HG03565 (cell line): ENCODE data around the gene PNMA6F.

Experiments used
- ATAC-seq: cut with Tn5 transposase; IDR thresholded peaks from one replicate; pipeline ENCODE4 v1.9.1; 2021; ENCODE audit warnings: mild to moderate bottlenecking, moderate library complexity; ENCODE audit not compliant: unreplicated experiment

Gene PNMA6F

DNA sequence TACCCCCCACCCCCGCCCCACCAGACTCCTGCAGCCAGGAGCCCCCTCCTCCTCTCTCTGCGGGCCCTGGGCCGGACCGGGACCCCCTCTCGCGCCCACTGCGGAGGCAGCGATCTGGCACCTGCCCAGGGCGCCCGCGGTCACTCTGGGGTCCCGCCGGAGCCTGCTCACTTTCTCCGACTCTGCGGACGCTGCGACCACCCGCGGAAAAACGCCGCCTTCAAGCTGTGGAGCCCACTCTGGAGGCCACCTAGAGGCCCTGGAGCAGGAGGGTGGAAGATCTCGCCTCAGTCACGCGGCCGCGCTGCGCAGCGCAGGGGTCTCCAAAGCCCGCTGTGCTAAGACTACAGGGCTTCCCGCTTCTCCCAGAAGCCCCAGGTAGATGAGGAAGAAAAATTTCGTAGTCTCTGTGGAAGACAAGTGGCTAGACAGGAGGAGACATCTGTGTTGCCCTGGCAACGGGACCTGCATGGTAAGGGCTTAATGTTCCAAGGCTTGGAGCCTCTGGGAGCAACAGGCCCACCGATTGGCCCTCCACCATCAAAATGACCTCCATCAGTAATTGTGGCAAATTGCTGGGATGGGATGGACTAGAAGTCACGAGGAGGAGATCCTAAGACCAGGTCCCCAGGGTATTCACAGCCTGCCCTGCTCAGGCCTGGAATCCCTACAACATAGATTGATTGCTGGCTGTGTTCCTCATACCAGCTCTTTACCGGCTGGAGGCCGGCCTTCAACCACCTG, at the start of gene PNMA6F:
Gene PNMA6F (minus strand): TSS at position 387 of the 744 bp plus-strand sequence. CDS start 1,093 bp downstream, outside the sequence.
- ATAC-seq = no peak

DNA sequence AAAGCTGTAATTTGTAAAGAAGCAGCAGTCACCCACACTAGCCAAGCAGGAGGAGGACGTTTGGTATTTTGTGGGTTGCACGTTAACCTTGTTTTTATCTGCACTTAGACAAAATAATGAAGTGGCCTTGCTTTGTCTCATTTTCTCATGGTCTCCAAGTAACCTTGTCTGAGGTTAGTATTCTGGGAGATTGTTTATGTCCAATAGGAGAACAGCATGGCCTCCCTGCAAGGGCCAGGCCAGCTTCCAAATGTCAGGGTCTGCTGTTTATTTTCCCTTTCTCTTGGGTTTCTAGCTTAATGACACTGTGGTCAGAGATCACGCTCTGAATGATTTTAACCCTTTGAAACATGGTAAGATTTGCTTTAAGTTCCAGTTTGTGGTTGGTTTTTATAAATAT, 49.7 kb upstream of the PNMA6F start:
- ATAC-seq = no peak

GRCh38 chrX:153370293-153371055, 48.9 kb upstream of the PNMA6F start:
- no peak for ATAC-seq

DNA sequence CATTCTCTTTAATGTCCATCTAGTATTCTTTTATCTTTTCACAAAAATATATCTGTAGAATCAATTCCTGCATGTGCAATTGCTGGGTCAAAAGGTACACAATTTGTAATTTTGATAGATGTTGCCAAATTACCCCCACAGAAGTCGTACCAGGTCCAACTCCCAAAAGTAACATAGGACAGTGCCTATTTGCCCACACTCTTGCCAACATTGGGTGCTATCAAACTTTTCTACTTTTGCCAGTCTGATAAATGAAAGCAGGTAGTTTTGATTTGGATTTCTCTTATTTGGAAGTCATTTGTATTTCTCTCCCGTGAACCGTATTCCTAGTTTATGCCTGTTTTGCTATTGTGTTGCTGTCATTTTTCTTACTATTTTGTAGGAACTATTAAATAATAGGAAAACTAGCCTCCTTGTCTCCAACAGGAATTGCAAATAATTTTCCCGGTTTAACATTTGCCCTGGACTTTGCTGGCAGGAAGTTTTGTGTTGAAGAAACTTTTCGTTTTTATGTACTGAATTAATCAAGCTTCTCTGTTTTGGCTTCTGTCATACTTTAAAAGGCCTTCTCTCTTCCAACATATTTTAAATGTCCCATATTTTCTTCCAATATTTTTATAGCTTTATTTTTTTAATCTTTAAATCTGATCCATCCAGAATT, 45.4 kb upstream of the PNMA6F start:
- no peak for ATAC-seq

DNA sequence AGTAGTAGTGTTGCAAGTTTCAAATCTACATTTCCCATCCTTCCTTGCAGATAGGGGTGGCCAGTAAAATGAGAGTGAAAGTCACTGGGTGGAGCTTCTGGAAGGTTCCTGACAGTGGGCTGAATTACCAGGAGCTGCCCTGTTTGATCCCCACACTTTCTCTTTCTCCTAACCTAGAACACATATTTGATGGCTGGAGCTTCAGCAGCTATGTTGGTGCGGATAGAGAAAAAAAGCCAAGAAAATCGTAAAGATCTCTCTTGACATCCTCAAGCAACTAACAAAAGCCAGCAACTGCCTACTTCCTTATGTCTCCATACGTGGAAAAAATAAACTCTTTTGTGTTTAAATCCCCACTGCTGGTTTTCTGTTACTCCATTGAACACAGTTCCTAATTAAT, 44.6 kb upstream of the PNMA6F start:
- ATAC-seq = no peak

- ATAC-seq = no peak
Observed at GRCh38 chrX:153365670-153366069, 44.1 kb upstream of the PNMA6F start.

DNA sequence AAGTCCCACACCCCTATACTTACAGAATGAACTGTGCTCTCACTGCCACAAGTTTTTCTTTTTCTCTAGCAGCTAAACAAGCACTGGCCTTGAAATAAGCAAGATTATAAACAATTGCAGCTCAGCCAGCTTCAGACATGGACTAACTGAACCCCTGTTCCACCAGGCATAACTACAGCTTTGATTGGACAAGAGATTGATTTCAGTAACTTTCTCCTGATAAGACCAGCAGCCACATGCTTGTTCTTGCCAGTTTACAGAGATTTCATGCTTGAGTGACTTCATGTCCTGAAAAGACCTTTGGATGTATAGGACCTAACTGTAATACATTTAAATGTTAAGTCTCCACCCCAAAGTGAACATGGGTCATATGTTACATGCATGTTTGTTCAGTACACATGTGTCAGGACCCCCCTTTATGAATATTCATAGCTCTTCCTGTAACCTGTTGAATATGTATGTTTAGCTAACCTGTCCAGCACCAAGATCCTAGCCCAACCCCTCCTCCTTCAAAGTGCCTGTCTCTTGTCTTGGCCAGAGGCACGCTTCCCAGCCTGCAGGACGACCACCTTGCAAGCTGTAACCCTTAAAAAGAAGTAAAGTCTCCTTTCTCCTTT, 40.3 kb upstream of the PNMA6F start:
- ATAC-seq = no peak

DNA sequence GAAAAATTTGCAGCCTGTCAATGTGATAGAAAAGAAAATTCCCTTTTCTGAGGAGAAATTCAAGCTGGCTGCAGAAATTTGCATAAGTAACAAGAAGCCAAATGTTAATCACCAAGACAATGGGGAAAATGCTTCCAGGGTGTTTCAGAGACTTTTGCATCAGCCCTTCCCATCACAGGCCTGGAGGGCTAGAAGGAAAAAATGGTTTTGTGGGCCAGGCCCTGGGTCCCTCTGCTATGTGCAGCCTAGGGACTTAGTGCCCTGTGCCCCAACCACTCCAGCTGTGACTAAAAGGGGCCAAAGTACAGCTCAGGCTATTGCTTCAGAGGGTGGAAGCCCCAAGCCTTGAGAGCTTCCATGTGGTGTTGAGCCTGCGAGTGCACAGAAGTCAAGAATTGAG, 36.3 kb upstream of the PNMA6F start:
- no peak for ATAC-seq

- ATAC-seq = no peak
Observed at GRCh38 chrX:153353416-153353815, 31.8 kb upstream of the PNMA6F start.

DNA sequence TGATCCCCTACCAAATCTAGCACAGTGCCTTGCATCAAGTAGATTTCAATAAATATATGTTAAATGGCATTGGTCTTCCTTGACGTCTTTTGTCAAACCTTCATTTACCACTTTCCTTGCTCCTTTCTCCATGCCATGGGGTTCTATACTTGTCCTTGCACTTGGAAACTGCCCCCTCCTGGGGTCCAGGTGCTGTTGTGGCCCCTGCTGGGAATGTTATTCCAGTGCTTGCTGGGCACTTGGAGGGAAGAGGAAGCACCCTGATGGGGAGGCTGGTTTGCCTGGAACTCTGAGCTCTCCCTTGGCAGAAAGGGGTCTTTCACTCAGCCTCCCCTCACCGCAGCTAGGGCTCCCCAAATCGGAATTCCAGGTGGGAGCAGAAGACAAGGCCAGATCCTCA, 31.3 kb upstream of the PNMA6F start:
- no peak for ATAC-seq

DNA sequence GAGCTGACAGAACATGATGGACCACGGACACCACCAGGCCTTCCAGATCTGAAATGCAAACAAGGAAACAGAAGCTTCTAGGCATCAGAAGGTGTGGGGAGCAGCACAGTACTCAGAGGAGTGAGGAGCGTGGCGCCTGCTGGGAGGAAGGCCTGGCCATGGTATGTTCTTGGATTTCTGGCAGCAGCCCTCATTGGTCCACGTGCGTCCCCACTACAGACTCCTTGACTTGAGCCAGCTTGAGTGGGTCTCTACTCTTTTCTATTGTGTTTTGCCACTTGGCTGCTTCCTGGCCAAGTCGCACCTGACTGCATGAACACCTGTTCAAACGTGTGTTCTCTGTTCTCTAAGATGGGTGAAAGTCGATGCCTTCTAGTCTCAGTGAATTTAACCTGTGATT, 30.4 kb upstream of the PNMA6F start:
- no peak for ATAC-seq

- no peak for ATAC-seq
Observed at GRCh38 chrX:153349952-153350351, 28.4 kb upstream of the PNMA6F start.

DNA sequence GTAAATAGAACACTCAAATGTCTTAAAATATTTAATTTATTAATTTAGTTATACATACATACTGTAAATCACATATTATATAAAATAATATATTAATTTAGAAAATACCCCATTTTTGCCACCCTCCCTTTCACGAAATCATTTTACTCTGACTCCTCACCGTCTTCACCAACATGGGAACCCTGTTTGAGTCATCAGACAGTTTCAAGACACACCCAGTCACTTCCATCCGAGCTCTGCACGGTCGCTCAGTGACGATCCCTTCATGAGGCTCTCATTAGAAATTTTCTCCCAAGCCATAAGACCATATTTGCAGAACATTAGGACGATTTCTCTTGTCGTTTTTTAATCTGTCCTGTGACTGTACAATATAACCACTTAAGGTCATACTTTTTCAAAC, 26.9 kb upstream of the PNMA6F start:
- no peak for ATAC-seq

DNA sequence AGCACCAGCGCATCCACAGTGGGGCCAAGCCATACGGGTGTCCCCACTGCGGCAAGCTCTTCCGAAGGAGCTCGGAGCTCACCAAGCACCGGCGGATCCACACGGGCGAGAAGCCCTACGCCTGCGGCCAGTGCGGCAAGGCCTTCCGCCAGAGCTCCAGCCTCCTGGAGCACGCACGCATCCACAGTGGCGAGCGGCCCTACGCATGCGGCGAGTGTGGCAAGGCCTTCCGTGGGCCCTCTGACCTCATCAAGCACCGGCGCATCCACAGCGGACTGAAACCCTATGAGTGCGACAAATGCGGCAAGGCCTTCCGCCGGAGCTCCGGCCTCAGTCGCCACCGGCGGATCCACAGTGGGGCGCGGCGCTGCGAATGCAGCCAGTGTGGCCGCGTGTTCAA, 26.0 kb upstream of the PNMA6F start:
- ATAC-seq = no peak

GRCh38 chrX:153343674-153344073, 22.1 kb upstream of the PNMA6F start:
- ATAC-seq = no peak

GRCh38 chrX:153342762-153343558, 21.4 kb upstream of the PNMA6F start:
- no peak for ATAC-seq

DNA sequence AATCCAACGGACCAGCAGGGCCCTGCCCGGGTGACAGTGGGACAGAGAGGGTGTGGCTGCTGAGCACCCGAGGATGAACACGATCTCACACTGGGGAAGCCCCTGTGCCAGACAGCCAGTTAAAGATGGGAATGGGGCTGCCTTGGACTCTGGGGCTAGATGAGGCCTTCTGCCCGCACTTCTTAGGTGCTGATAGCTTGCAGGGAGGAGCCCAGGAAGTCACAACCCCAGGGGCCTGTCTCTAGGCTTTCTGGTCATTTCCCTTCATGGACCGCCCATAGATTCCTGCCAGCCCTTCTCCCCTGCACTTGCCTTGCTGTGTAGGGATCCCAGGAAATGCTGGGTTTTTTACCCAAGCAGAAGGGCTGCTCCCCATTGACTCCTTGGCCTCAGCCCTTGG, 18.5 kb upstream of the PNMA6F start:
- no peak for ATAC-seq

DNA sequence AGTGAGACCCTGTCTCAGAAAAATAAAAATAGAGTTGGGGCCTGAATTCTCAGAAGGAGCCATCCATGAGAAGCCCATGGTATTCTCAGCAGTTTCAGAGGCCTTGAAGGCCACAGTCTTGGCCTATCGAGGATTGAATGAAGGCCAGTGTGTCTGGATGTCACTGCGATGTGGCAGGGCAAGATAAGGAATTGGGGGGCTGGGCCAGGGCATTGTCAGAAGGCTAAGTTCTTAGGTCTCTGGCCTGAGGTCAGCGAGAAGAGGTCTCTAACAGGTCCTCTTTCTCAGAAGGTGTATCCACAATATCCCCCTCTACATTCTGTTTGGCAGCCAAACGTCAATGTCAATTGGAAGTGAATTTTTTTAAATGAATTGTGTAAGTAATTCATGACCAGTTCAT, 18.1 kb upstream of the PNMA6F start:
- no peak for ATAC-seq

GRCh38 chrX:153338836-153339235, 17.3 kb upstream of the PNMA6F start:
- no peak for ATAC-seq

DNA sequence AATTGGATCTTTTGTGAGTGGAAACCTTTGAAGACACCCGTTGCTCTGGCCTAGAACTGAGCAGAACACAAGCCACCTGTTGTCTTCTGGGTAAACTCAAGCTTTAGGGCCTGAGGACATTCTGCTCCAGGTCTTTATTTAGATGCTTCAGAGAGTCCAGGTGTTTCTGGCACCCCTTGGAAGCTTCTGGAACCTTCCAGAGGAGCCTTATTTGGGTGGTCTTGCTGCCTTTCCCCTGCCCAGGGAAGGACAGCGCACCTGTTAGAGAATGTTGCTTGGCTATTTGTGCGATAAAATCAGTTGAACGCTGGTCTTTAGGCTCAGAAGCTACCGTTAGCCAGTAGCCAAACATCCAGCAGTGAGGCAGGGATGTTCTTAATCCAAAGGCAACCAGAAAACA, 15.4 kb upstream of the PNMA6F start:
- ATAC-seq = no peak
